Activated naive CD4-positive, alpha-beta T cell treated with anti-CD3 and anti-CD28 coated beads, Interleukin-2, amount 50 U/mL, for 72 hours (primary cell): ENCODE measurements around the gene KRT3. TPM values are rescaled to one million over a fixed set of nuclear protein-coding genes. Genes with fewer than 3 reads are reported as not detected.
"Not testable (repeated sequence)": the region's sequence is repeated elsewhere in the genome, so short reads cannot be mapped to it uniquely, and the experiment has no call there.

ENCODE experiments used
- ATAC-seq, 2 donors: fragments of 150-1000 bp; cut with Tn5 transposase; 2 replicates each; pipeline ENCODE4 v1.10.0; 2021; ENCODE audit warnings: mild to moderate bottlenecking in 2 of 2, moderate library complexity in 2 of 2
- DNase-seq, 2 donors: peaks; one replicate each; pipeline ENCODE4 v3.0.0; 2021 to 2022; ENCODE audit warnings: low spot score in 2 of 2
- H3K27ac Mint-ChIP-seq, 2 donors: one replicate each; pipeline ENCODE4 v1.8.0; 2022; ENCODE audit warnings: mild to moderate bottlenecking in 2 of 2, mixed read lengths in 2 of 2
- H3K36me3 Mint-ChIP-seq, 2 donors: one replicate each; pipeline ENCODE4 v1.8.0; 2022; ENCODE audit warnings: mixed read lengths in 2 of 2
- H3K9me3 Mint-ChIP-seq, 2 donors: one replicate each; pipeline ENCODE4 v1.8.0; 2022; ENCODE audit warnings: mixed read lengths in 2 of 2
- total RNA-seq, 2 donors: library from RNA; stranded (reverse); gene quantifications; one replicate each; pipeline ENCODE4 v1.2.3, GENCODE V29; 2022

Gene KRT3
- total RNA-seq, 2 donors from 2014 or later = 0.09 TPM; not detected in 1

DNA sequence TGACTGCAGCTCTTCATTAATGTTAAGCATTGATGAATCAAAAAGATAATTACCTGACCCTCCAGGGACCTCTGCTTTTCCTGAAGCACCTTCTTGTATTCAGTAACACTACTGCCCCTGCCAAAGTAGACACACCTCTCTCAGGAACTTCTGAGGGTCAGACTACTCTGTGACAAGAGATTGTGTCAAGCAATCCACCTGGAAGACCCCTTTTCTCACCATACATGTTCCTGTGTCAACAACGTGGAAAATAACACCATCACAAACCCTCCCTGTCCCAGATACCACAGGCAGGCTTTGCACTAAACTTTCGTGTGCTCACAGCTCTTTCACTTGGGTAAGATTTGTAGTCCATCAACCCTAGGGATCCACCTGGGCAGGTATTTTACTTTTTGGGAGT, 31.9 kb downstream of the KRT3 start:
- no peak for ATAC-seq
- no peak for DNase-seq
- Mint-ChIP-seq H3K36me3 (no peaks in the 10 kb centered on the region), H3K27ac (no peak overlapping the region), H3K9me3 (peaks cover 4 to 9% of the 10 kb centered on the region in 2 donors)

GRCh38 chr12:52763036-52763659, 32.8 kb downstream of the KRT3 start:
- H3K36me3 Mint-ChIP-seq = no peaks in the 10 kb centered on the region
- ATAC-seq (no peak), DNase-seq (no peak)
- H3K27ac Mint-ChIP-seq = no peak overlapping the region
- H3K9me3 Mint-ChIP-seq = peaks cover 4 to 9% of the 10 kb centered on the region in 2 donors

DNA sequence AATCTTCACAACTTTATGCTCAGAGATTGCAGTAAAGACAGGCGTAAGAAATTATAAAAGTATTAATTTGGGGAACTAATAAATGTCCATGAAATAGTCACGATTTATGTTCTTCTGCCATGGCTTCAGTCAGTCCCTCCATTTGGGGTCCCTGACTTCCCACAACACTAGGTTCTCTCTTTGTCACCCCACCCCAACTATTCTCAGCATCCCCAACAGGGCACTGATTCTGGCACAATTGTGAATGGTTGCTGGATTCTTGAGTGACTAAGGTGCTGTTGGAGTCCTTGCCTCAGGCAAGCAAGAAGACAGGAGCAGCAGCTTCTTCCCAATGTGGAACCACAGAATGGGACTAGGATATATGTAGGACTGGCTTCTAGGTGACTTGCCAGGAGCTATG, 34.1 kb downstream of the KRT3 start:
- no peaks in the 10 kb centered on the region for H3K36me3 Mint-ChIP-seq
- DNase-seq = no peak
- ATAC-seq = no peak
- H3K9me3 Mint-ChIP-seq = peaks cover 4 to 9% of the 10 kb centered on the region in 2 donors
- no peak overlapping the region for H3K27ac Mint-ChIP-seq

- not testable (repeated sequence) for ATAC-seq
Observed at GRCh38 chr12:52761218-52761617, 34.7 kb downstream of the KRT3 start.

DNA sequence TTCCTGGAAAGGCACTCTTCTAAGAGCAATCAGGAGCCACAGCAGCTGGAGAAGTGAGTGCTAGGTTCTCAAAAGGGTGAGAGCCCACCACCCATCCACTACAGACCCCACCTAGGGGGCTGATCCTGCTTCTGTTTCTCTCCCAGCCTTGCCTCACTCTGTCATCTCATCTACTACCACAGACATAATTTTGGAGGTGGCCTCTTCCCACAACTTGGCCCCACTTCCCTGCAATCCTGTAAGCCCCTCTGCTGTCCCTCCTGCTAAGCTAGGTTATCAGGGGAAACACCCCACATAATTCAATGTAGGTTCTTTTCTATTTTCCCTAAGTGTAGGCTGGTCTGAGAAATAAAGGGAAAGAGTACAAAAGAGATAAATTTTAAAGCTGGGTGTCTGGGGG, 35.3 kb downstream of the KRT3 start:
- ATAC-seq (no peak), DNase-seq (no peak)
- H3K27ac Mint-ChIP-seq = no peak overlapping the region
- peaks cover 4 to 9% of the 10 kb centered on the region in 2 donors for H3K9me3 Mint-ChIP-seq
- no peaks in the 10 kb centered on the region for H3K36me3 Mint-ChIP-seq

More at GRCh38 chr12:52761218-52761617, 34.7 kb downstream of the KRT3 start:
- not testable (repeated sequence) for H3K36me3 Mint-ChIP-seq, H3K9me3 Mint-ChIP-seq, DNase-seq, H3K27ac Mint-ChIP-seq

DNA sequence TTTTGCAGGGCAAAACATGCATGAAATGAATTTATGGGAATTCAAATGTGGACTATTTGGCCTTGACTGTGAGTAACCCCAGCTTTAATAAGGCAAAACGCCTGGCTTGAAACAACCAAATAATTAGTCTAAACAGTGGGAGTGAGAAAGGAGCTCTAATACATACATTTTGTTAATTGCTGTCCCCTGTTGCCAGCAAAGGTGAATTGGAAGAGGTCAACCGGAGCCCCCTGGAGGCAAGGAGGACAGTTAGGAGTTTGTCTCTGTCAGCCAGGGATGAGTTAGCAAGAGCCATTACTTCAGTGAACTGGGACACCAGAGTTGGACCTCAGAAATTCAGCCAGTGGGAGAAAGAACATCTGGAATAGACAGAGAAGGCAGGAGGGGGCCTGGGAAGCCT, 36.2 kb downstream of the KRT3 start:
- Mint-ChIP-seq H3K27ac (no peak overlapping the region), H3K9me3 (peaks cover 4 to 9% of the 10 kb centered on the region in 2 donors), H3K36me3 (no peaks in the 10 kb centered on the region)
- DNase-seq (no peak), ATAC-seq (no peak)

DNA sequence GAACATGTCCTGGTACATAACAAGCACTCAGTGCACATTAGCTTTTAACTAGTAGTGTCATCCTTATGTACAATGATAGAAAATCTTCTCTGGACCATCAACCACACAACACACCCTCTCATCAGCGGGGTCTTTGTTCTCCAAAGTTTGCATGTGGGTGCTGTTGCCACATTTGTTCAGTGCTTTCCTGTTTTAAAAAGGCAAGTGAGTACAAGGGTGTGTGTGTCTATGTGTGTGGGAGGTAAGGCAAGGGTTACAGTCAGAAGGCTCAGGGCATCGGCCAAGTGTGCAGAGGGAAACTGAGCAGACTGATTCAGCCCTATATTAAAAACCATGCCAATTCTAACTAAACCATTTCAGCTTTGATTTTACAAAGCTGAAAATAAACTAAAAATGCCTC, 36.7 kb downstream of the KRT3 start:
- DNase-seq (no peak), ATAC-seq (no peak)

GRCh38 chr12:52757449-52758176, 38.3 kb downstream of the KRT3 start:
- no peaks in the 10 kb centered on the region for H3K36me3 Mint-ChIP-seq
- ATAC-seq = no peak
- no peak overlapping the region for H3K27ac Mint-ChIP-seq
- DNase-seq = no peak
- peaks cover 4 to 9% of the 10 kb centered on the region in 2 donors for H3K9me3 Mint-ChIP-seq

More for the DNA sequence above, 36.7 kb downstream of the KRT3 start:
- H3K9me3 Mint-ChIP-seq = peaks cover 4 to 9% of the 10 kb centered on the region in 2 donors
- H3K36me3 Mint-ChIP-seq = no peaks in the 10 kb centered on the region
- H3K27ac Mint-ChIP-seq = no peak overlapping the region

GRCh38 chr12:52756281-52756960, 39.5 kb downstream of the KRT3 start:
- H3K36me3 Mint-ChIP-seq = no peaks in the 10 kb centered on the region
- H3K27ac Mint-ChIP-seq = no peak overlapping the region
- no peak for DNase-seq
- H3K9me3 Mint-ChIP-seq = peaks cover 4 to 9% of the 10 kb centered on the region in 2 donors
- ATAC-seq = no peak

- no peak for DNase-seq
- H3K9me3 Mint-ChIP-seq = peaks cover 0 to 5% of the 10 kb centered on the region in 2 donors
- ATAC-seq = no peak
- no peaks in the 10 kb centered on the region for H3K36me3 Mint-ChIP-seq
- no peak overlapping the region for H3K27ac Mint-ChIP-seq
Observed at GRCh38 chr12:52755533-52755932, 40.4 kb downstream of the KRT3 start.

- DNase-seq (no peak), ATAC-seq (no peak)
- Mint-ChIP-seq H3K9me3 (no peaks in the 10 kb centered on the region), H3K36me3 (no peaks in the 10 kb centered on the region), H3K27ac (no peak overlapping the region)
Observed at GRCh38 chr12:52754135-52754534, 41.8 kb downstream of the KRT3 start.

- ATAC-seq = no peak
- no peak overlapping the region for H3K27ac Mint-ChIP-seq
- DNase-seq = no peak
Observed at GRCh38 chr12:52753283-52753682, 42.6 kb downstream of the KRT3 start.

DNA sequence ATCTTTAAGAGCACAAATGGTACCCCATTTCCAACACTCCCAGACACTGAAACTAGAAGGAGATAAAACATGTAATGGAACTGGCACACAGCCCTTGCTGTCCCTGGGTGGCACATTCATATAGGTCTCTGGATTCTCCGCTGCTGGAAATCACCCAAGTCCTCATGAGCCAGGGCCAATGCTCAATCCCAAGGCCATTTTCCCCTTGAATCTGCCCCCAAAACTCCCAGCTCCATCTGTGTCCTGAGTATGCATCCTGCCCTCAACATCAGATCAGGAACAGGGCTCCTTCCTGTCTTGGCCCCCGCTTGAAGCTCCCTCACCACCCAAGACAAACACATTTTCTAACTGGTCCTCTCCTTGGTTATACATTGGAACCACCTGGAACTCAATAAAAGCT, 43.4 kb downstream of the KRT3 start:
- H3K9me3 Mint-ChIP-seq = no peaks in the 10 kb centered on the region
- ATAC-seq (no peak), DNase-seq (no peak)
- no peak overlapping the region for H3K27ac Mint-ChIP-seq
- H3K36me3 Mint-ChIP-seq = no peaks in the 10 kb centered on the region

More at GRCh38 chr12:52753283-52753682, 42.6 kb downstream of the KRT3 start:
- Mint-ChIP-seq H3K9me3 (no peaks in the 10 kb centered on the region), H3K36me3 (no peaks in the 10 kb centered on the region)

- Mint-ChIP-seq H3K36me3 (no peaks in the 10 kb centered on the region), H3K9me3 (no peaks in the 10 kb centered on the region)
- no peak for ATAC-seq
Observed at GRCh38 chr12:52751795-52752194, 44.1 kb downstream of the KRT3 start.

GRCh38 chr12:52750532-52750931, 45.4 kb downstream of the KRT3 start:
- H3K27ac Mint-ChIP-seq, H3K9me3 Mint-ChIP-seq, ATAC-seq: not testable (repeated sequence)

More at GRCh38 chr12:52751795-52752194, 44.1 kb downstream of the KRT3 start:
- DNase-seq = no peak
- no peak overlapping the region for H3K27ac Mint-ChIP-seq

GRCh38 chr12:52749827-52750226, 46.1 kb downstream of the KRT3 start:
- ATAC-seq = no peak
- DNase-seq = no peak
- Mint-ChIP-seq H3K36me3 (no peaks in the 10 kb centered on the region), H3K9me3 (no peaks in the 10 kb centered on the region), H3K27ac (no peak overlapping the region)

More at GRCh38 chr12:52750532-52750931, 45.4 kb downstream of the KRT3 start:
- H3K36me3 Mint-ChIP-seq, DNase-seq: not testable (repeated sequence)

- no peaks in the 10 kb centered on the region for H3K36me3 Mint-ChIP-seq
- H3K9me3 Mint-ChIP-seq = no peaks in the 10 kb centered on the region
- no peak overlapping the region for H3K27ac Mint-ChIP-seq
- DNase-seq = no peak
- ATAC-seq = peak in 1 of 2 donors; percentile 26
Observed at GRCh38 chr12:52748578-52748977, 47.3 kb downstream of the KRT3 start.
